PC-9 (cell line): ENCODE results near the gene VAMP8. TPM values are rescaled to one million over a fixed set of nuclear protein-coding genes. Genes with fewer than 3 reads are reported as not detected.

ENCODE experiments used
- BruUV-seq: library from RNA; stranded (reverse); fragments of 400-500 nt; replicated peaks from 2 replicates; lab custom pipeline; 2021; lab: Mats Ljungman, UMichigan
- CTCF ChIA-PET: fragments of 300-600 bp; sonication (Branson Sonifier 250); formaldehyde crosslinking; loops from one replicate; lab custom pipeline; 2022; ENCODE audit warnings: antibody characterized with exemption; lab: Charles Lee
- POLR2A ChIA-PET: fragments of 300-600 bp; sonication (Branson Sonifier 250); formaldehyde crosslinking; loops from one replicate; lab custom pipeline; 2022; ENCODE audit warnings: antibody characterized with exemption; ENCODE audit not compliant: unreplicated experiment; lab: Charles Lee
- DNase-seq, 2 experiments: peaks; one replicate each; pipeline versions ENCODE4 v3.0.0 to v3.0.0-alpha.2; 2015 to 2022; ENCODE audit warnings: mixed read lengths in 1 of 2
- H2AFZ ChIP-seq: fragments of 200-600 bp; sonication (generic); 2 replicates; pipeline ENCODE4 v1.8.1; 2017; ENCODE audit warnings: antibody characterized with exemption
- H3F3A ChIP-seq: fragments of 200-600 bp; sonication (generic); 2 replicates; pipeline ENCODE4 v1.8.1; 2017; ENCODE audit warnings: antibody characterized with exemption, mild to moderate bottlenecking, low read depth; ENCODE audit not compliant: insufficient read depth
- H3K27ac ChIP-seq: fragments of 200-600 bp; sonication (generic); 2 replicates; pipeline ENCODE4 v1.6.1; 2016; ENCODE audit warnings: mixed run types
- H3K27me3 ChIP-seq: fragments of 200-600 bp; sonication (generic); 2 replicates; pipeline ENCODE4 v1.6.1; 2016; ENCODE audit warnings: low read depth, mixed run types; ENCODE audit not compliant: insufficient read depth
- H3K36me3 ChIP-seq: fragments of 200-600 bp; sonication (generic); 2 replicates; pipeline ENCODE4 v1.6.1; 2016; ENCODE audit warnings: low read depth, mixed run types
- H3K4me1 ChIP-seq: fragments of 200-600 bp; sonication (generic); replicated peaks from 2 replicates; pipeline ENCODE4 v1.6.1; 2016; ENCODE audit warnings: mixed run types; ENCODE audit not compliant: insufficient read depth
- H3K4me2 ChIP-seq: fragments of 200-600 bp; sonication (generic); 2 replicates; pipeline ENCODE4 v1.6.1; 2017; ENCODE audit warnings: mixed run types
- H3K4me3 ChIP-seq: fragments of 200-600 bp; sonication (generic); 2 replicates; pipeline ENCODE4 v1.6.1; 2016; ENCODE audit warnings: mixed run types
- H3K79me2 ChIP-seq: fragments of 200-600 bp; sonication (generic); 2 replicates; pipeline ENCODE4 v1.6.1; 2017; ENCODE audit warnings: low read depth, mixed run types
- H3K9me2 ChIP-seq: fragments of 200-600 bp; sonication (generic); 2 replicates; pipeline ENCODE4 v1.8.1; 2017; ENCODE audit warnings: mild to moderate bottlenecking; ENCODE audit not compliant: insufficient read depth
- H3K9me3 ChIP-seq: fragments of 200-600 bp; sonication (generic); 2 replicates; pipeline ENCODE4 v1.8.1; 2016; ENCODE audit warnings: low read depth; ENCODE audit not compliant: insufficient read depth
- H4K20me1 ChIP-seq: fragments of 200-600 bp; sonication (generic); 2 replicates; pipeline ENCODE4 v1.8.1; 2017; ENCODE audit not compliant: insufficient read depth
- CTCF ChIP-seq: fragments of 200-600 bp; sonication (generic); conservative IDR thresholded peaks from 2 replicates; pipeline ENCODE4 v1.6.1; 2017; ENCODE audit warnings: mixed run types, antibody characterized with exemption, mild to moderate bottlenecking, moderate library complexity
- EZH2 ChIP-seq: fragments of 200-600 bp; sonication (generic); IDR thresholded peaks from 2 replicates; pipeline ENCODE4 v1.8.0; 2017; ENCODE audit warnings: antibody characterized with exemption, low read depth
- intact Hi-C: fragments of 100-400 bp; cut with micrococcal nuclease; formaldehyde crosslinking; loops from one replicate; pipeline ENCODE4 v1.10.0; 2022; ENCODE audit not compliant: unreplicated experiment
- total RNA-seq: library from RNA; stranded (reverse); gene quantifications from 2 replicates; pipeline ENCODE4 v1.2.3, GENCODE V29; 2021

Gene VAMP8
- total RNA-seq, 1 experiment from 2014 or later: 124 TPM

GRCh38 chr2:85631316-85631715, 53.9 kb downstream of the VAMP8 start:
- peaks cover 18% of the 10 kb centered on the region for H3K36me3 ChIP-seq
- POLR2A ChIA-PET: no interaction called here

More at GRCh38 chr2:85631316-85631715, 53.9 kb downstream of the VAMP8 start:
- Histone ChIP-seq H3K27me3 (no peaks in the 10 kb centered on the region), H4K20me1 (peaks cover 13% of the 10 kb centered on the region; the same call in 1 of the 2 replicates), H3K9me2 (no peaks in the 10 kb centered on the region), H3K9me3 (no peaks in the 10 kb centered on the region), H3K27ac (no peak overlapping the region), H3K79me2 (no peaks in the 10 kb centered on the region; the same call in 1 of the 2 replicates), H3F3A (peaks cover 17% of the 10 kb centered on the region; the same call in 1 of the 2 replicates), H3K4me1 (no peaks in the 10 kb centered on the region), H2AFZ (no peak overlapping the region), H3K4me3 (no peak overlapping the region), H3K4me2 (no peak overlapping the region)
- DNase-seq: no peak
- intact Hi-C loops: no loop called here
- no TSS peak for BruUV-seq
- CTCF ChIA-PET: no interaction called here
- TF ChIP-seq EZH2 (no peak), CTCF (no peak)

Other genes starting within 250 kb of the VAMP8 start
- 86.1 and 87.2 TPM in 2 replicates for gene TGOLN2, start 249.6 kb upstream of the VAMP8 start, total RNA-seq
- gene RETSAT, start 223.1 kb upstream of the VAMP8 start, total RNA-seq: 52.1 and 57.8 TPM in 2 replicates
- 16.4 and 18.1 TPM in 2 replicates for gene ELMOD3, start 222.8 kb upstream of the VAMP8 start, total RNA-seq
- gene CAPG, start 167.2 kb upstream of the VAMP8 start, total RNA-seq: 417 and 428 TPM in 2 replicates
- gene SH2D6, start 158.9 kb upstream of the VAMP8 start, total RNA-seq: 2.3 TPM in 2 replicates
- gene MAT2A, start 38.4 kb upstream of the VAMP8 start, total RNA-seq: 169 and 206 TPM in 2 replicates
- 30.2 and 30.6 TPM in 2 replicates for gene GGCX, start 16.1 kb upstream of the VAMP8 start, total RNA-seq
- gene VAMP5, start 6.8 kb downstream of the VAMP8 start, total RNA-seq: 7.2 and 7.4 TPM in 2 replicates
- gene RNF181, start 18.2 kb downstream of the VAMP8 start, total RNA-seq: 93.9 and 96.7 TPM in 2 replicates
- 5.3 and 5.9 TPM in 2 replicates for gene TMEM150A, start 25.1 kb downstream of the VAMP8 start, total RNA-seq
- gene C2orf68, start 34.5 kb downstream of the VAMP8 start, total RNA-seq: 46.0 and 48.6 TPM in 2 replicates
- gene USP39, start 38.6 kb downstream of the VAMP8 start, total RNA-seq: 61.0 and 66.7 TPM in 2 replicates
- gene SFTPB, start 90.6 kb downstream of the VAMP8 start, total RNA-seq: not detected in 2 replicates
- gene GNLY, start 116.8 kb downstream of the VAMP8 start, total RNA-seq: not detected in 2 replicates
- gene ATOH8, start 176.4 kb downstream of the VAMP8 start, total RNA-seq: 0.25 TPM in 1 of 2 replicates, not detected in the other